ENCODE measurements around the gene C9orf43. TPM values are rescaled to one million over a fixed set of nuclear protein-coding genes. Genes with fewer than 3 reads are reported as not detected.
A peak's percentile ranks its signal among the peaks of the same experiment; 100 is the strongest.

The C9orf43 gene
- total and polyA plus RNA-seq, 2 donors (not counting 3 experiments of a cell fraction or from before 2014, with no cell fraction given) = 0.25 to 0.66 TPM

- no peaks in the 10 kb centered on the region for H3K36me3 ChIP-seq (ENCODE audit: control insufficient read depth in 2 of 2, extremely low read depth in 1 of 2, insufficient read depth in 2 of 2, low read length in 2 of 2)
- H3K9ac ChIP-seq (replicated peaks; ENCODE audit: extremely low read depth, insufficient read depth, low read length) = no peak overlapping the region
- TF ChIP-seq GATA2 (IDR thresholded peaks at IDR 0.05; ENCODE audit: insufficient read depth, insufficient read length, low read depth, low read length) = no peak
- TF ChIP-seq POLR2A (IDR thresholded peaks at IDR 0.05; ENCODE audit: low read depth, low read length) = no peak
- no peak for TF ChIP-seq CTCF (IDR thresholded peaks at IDR 0.05; ENCODE audit: extremely low read depth in 1 of 2, insufficient read depth in 1 of 2, low read depth in 1 of 2, low read length in 2 of 2)
- TF ChIP-seq MYC (IDR thresholded peaks at IDR 0.05; ENCODE audit: low read depth, low read length) = no peak
- dilution Hi-C loops (cut with MboI; ENCODE audit: extremely low pct_ligation_motif_present, low sequenced_read_pairs) = no loop called here
- no peaks in the 10 kb centered on the region for H4K20me1 ChIP-seq (replicated peaks; ENCODE audit: control insufficient read depth, extremely low read depth, insufficient read depth, low read length)
- ChIA-PET CTCF (interaction anchor here (0.9 to 2.6 kb wide), 2 partner anchors 8 to 17 kb away, joined by 3 to 9 read pairs; no protein-coding TSS in a partner anchor), POLR2A (no interaction called here)
- peak overlapping the region; percentile 29 for H2AFZ ChIP-seq (ENCODE audit: low read depth, low read length)
- intact Hi-C loops (cut with micrococcal nuclease) = no loop called here
- BruUV-seq (replicated peaks) = no TSS peak
- H3K9me3 ChIP-seq (replicated peaks; ENCODE audit: control insufficient read depth, insufficient read depth, low read length) = no peaks in the 10 kb centered on the region
- H3K4me2 ChIP-seq (ENCODE audit: insufficient read depth, low read length) = no peak overlapping the region
- no peaks in the 10 kb centered on the region for H3K79me2 ChIP-seq (ENCODE audit: control insufficient read depth, insufficient read depth, low read length)
- no peak overlapping the region for H3K27ac ChIP-seq (ENCODE audit: insufficient read depth, low read depth, low read length)
- no peaks in the 10 kb centered on the region for H3K9me1 ChIP-seq (replicated peaks; ENCODE audit: control insufficient read depth, extremely low read depth, insufficient read depth, low read length)
- FAIRE-seq = no peak
- H3K27me3 ChIP-seq (ENCODE audit: control insufficient read depth in 2 of 2, insufficient read depth in 2 of 2, low read length in 2 of 2) = no peaks in the 10 kb centered on the region
- DNase-seq (ENCODE audit: low read depth, low spot score) = no peak
- no peak overlapping the region for H3K4me3 ChIP-seq (replicated peaks in 1 of 3; ENCODE audit: insufficient read depth in 1 of 3, low read depth in 1 of 3, low read length in 3 of 3)
- no peaks in the 10 kb centered on the region for H3K4me1 ChIP-seq (ENCODE audit: control insufficient read depth, extremely low read depth, insufficient read depth, low read length)
Measured at GRCh38 chr9:113462781-113463286, 52.3 kb downstream of the C9orf43 start.
